Testis (tissue), 3 donors: ENCODE data around the gene IL16. TPM values are rescaled to one million over a fixed set of nuclear protein-coding genes. Genes with fewer than 3 reads are reported as not detected.
"Not testable (repeated sequence)": the region's sequence is repeated elsewhere in the genome, so short reads cannot be mapped to it uniquely, and the experiment has no call there.

Source experiments
- DNase-seq: peaks from one replicate; pipeline ENCODE4 v3.0.0-alpha.2; 2019
- H3K27ac ChIP-seq, 2 donors: fragments of 200-600 bp; sonication (generic); one replicate each; pipeline ENCODE4 v1.5.1; 2019
- H3K27me3 ChIP-seq: fragments of 200-600 bp; sonication (generic); one replicate; pipeline ENCODE4 v1.5.1; 2019
- H3K36me3 ChIP-seq: fragments of 200-600 bp; sonication (generic); one replicate; pipeline ENCODE4 v1.5.1; 2017; ENCODE audit warnings: low read depth; ENCODE audit errors: missing control alignments
- H3K4me1 ChIP-seq: fragments of 200-600 bp; sonication (generic); one replicate; pipeline ENCODE4 v1.5.1; 2019
- H3K4me3 ChIP-seq, 2 donors: fragments of 200-600 bp; sonication (generic); one replicate each; pipeline ENCODE4 v1.5.1; 2017 to 2019
- H3K9me3 ChIP-seq: fragments of 200-600 bp; sonication (generic); one replicate; pipeline ENCODE4 v1.5.1; 2017
- POLR2A ChIP-seq: fragments of 450-650 bp; IDR thresholded peaks from one replicate; pipeline ENCODE4 v1.6.1; 2017; ENCODE audit warnings: antibody characterized with exemption, mild to moderate bottlenecking, moderate library complexity
- WGBS, 2 donors: methylation state at CpG; one replicate each; pipeline ENCODE4 v1.1.5; 2018; 5-methylcytosine and 5-hydroxymethylcytosine counted together
- intact Hi-C: fragments of 100-400 bp; cut with DNase I; formaldehyde crosslinking; loops from one replicate; pipeline ENCODE4 v1.15.1; 2023; ENCODE audit warnings: low total_unique reads
- polyA plus RNA-seq: library from polyadenylated mRNA; stranded (reverse); fragments of 350-450 nt; fragmentation: Illumina TruSeq; extraction: RNeasy Lipid Tissue Mini Kit (QIAGEN cat#74804); gene quantifications from one replicate; pipeline ENCODE4 v1.2.3, GENCODE V29; 2014; ENCODE audit warnings: low read depth, low replicate concordance; ENCODE audit not compliant: insufficient read depth
- total RNA-seq, 2 donors: library from RNA; depleted of rRNA; stranded (reverse); fragments of >200 nt; gene quantifications; one replicate each; pipeline ENCODE4 v1.2.3, GENCODE V29; 2016
- TF ChIP-seq, protein P1 (sequence below), 3 experiments: fragments of 450-650 bp in 2 of 3; fragments of 200-600 bp in 1 of 3; sonication (generic) in 1 of 3; IDR thresholded peaks; one replicate each; pipeline ENCODE4 v1.5.1; 2016 to 2019; ENCODE audit warnings: antibody characterized with exemption in 3 of 3, mild to moderate bottlenecking in 2 of 3, moderate library complexity in 1 of 3

IL16 gene
- total and polyA plus RNA-seq, 3 donors from 2014 or later = 13.1 to 17.6 (median 14.9) TPM

DNA sequence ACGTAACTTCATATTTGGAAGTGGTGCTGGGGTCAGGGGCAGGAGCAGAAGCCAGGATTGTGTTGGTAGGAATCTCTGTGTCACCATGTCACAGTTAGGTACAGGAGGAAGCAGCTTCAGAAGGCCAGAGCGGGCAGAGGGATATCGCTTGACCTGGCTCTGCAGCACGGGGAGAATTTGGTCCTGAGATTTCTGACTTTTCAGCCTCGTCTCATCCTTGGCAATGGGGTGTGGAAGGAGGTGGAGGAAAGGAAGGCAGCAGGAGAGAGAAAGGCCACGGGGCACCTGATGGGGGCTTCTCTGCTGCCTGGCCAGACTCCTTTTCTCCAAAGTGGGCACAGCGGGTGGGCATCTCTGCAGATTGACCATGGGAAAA, 564 bp downstream of the IL16 start:
- no peaks in the 10 kb centered on the region for H3K36me3 ChIP-seq
- intact Hi-C loops = no loop called here
- DNase-seq = no peak
- no peaks in the 10 kb centered on the region for H3K9me3 ChIP-seq
- no peaks in the 10 kb centered on the region for H3K27me3 ChIP-seq
- H3K27ac ChIP-seq = no peak overlapping the region
- peaks cover 8% of the 10 kb centered on the region for H3K4me1 ChIP-seq
- TF ChIP-seq, protein P1, sequence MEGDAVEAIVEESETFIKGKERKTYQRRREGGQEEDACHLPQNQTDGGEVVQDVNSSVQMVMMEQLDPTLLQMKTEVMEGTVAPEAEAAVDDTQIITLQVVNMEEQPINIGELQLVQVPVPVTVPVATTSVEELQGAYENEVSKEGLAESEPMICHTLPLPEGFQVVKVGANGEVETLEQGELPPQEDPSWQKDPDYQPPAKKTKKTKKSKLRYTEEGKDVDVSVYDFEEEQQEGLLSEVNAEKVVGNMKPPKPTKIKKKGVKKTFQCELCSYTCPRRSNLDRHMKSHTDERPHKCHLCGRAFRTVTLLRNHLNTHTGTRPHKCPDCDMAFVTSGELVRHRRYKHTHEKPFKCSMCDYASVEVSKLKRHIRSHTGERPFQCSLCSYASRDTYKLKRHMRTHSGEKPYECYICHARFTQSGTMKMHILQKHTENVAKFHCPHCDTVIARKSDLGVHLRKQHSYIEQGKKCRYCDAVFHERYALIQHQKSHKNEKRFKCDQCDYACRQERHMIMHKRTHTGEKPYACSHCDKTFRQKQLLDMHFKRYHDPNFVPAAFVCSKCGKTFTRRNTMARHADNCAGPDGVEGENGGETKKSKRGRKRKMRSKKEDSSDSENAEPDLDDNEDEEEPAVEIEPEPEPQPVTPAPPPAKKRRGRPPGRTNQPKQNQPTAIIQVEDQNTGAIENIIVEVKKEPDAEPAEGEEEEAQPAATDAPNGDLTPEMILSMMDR (IDR thresholded peaks at IDR 0.05) = no peak
- TF ChIP-seq POLR2A = no peak
- no peak overlapping the region for H3K4me3 ChIP-seq
- 92% methylated on average over 7 of the region's 7 CpGs for WGBS, 2 donors

DNA sequence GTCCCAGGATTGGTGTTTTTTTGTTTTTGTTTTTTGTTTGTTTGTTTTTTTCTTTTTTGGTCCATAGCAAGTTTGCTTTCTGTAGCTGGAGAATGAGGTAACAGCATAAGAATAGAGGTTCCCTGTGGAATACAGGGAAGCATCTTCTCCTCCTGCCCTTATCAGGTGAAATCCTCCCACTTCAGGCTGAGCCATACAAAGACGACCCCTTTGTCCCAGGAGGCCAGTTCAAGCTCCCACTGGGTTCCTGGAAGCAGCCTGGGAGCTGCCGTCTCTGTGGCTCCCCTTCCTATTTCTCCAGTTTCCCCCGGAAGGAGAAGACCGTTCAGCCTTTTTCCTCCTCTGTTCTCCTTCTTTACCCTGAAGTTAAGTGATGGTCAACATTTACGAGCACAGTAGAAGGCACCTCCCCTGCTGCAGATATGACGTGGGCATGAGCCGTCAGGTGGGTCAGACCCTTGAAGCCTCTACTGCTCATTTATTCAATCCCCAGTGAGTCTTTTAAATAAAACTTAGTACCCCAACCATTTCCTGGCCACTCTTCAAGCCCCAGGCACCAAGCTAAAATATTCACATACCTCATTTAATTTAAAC, 1.1 kb downstream of the IL16 start:
- peaks cover 8% of the 10 kb centered on the region for H3K4me1 ChIP-seq
- H3K27ac ChIP-seq = no peak overlapping the region
- DNase-seq = no peak
- H3K36me3 ChIP-seq = no peaks in the 10 kb centered on the region
- no peaks in the 10 kb centered on the region for H3K27me3 ChIP-seq
- H3K4me3 ChIP-seq = no peak overlapping the region
- intact Hi-C loops = no loop called here
- no peak for TF ChIP-seq POLR2A
- TF ChIP-seq, protein P1 (IDR thresholded peaks at IDR 0.05) = no peak
- WGBS, 2 donors = 78 to 80% methylated on average over 7 of the region's 7 CpGs
- no peaks in the 10 kb centered on the region for H3K9me3 ChIP-seq

DNA sequence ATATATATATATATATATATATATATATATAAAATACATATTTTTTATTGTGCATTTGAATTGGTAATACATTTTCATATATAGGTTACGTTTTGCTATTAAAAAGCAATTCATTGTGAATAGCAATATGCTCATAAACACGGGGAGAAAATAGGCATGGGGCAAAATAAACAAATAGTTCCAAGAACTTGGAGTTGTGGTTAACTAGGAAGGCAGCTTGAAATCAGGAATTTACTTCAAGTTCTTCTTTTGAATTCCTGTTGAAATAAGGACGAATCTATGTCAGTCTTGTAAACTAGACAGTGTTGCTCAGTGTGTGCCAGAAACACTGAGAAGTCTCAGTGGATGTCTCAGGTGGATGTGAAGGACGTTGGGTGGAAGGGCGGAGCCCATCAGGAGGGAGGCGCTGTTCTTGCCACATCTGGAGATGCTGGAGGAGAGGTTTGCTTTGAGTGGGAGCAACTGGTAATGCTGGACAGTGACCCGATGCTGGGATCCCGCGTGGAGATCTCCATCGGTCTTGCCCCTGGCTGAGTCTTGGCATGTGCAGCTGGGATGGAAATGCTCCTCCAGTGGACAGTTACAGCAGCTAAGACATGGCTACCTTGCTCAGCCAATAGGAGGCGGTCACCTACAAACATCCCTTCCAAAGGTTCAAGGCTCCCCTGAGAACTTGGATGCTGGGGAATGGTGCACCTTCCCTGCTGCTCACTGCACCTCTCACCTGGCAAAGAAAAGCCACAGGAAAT, 2.5 kb downstream of the IL16 start:
- TF ChIP-seq, protein P1 (IDR thresholded peaks at IDR 0.05) = no peak
- TF ChIP-seq POLR2A = no peak
- 82 to 88% methylated on average over 11 of the region's 11 CpGs for WGBS, 2 donors
- Histone ChIP-seq H3K9me3 (no peaks in the 10 kb centered on the region), H3K4me3 (no peak overlapping the region), H3K4me1 (peaks cover 8% of the 10 kb centered on the region), H3K27me3 (no peaks in the 10 kb centered on the region), H3K36me3 (no peaks in the 10 kb centered on the region), H3K27ac (no peak overlapping the region)
- intact Hi-C loops = no loop called here
- no peak for DNase-seq

DNA sequence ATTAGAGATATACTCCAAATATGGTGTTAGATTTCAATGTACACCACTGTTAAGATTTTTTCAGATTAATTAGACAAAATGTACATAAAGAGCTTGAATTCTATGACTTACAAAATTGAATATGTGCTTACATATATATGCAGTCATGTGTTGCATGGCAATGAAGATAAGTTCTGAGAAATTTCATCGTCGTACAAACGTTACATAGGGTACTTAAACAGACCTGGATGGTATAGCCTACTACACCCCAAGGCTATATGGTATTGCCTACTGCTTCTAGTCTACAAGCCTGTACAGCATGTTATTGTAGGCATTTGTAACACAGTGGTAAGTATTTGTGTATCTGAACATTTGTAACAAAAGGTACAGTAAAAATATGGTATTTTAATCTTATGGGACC, 9.3 kb downstream of the IL16 start:
- no peak overlapping the region for H3K4me3 ChIP-seq
- no peaks in the 10 kb centered on the region for H3K36me3 ChIP-seq
- TF ChIP-seq, protein P1 (IDR thresholded peaks at IDR 0.05) = no peak
- TF ChIP-seq POLR2A = no peak
- DNase-seq = no peak
- H3K9me3 ChIP-seq = no peaks in the 10 kb centered on the region
- H3K4me1 ChIP-seq = no peaks in the 10 kb centered on the region
- WGBS, 2 donors = 89 to 90% methylated on average over 3 of the region's 3 CpGs
- no peaks in the 10 kb centered on the region for H3K27me3 ChIP-seq
- no peak overlapping the region for H3K27ac ChIP-seq
- intact Hi-C loops = no loop called here

DNA sequence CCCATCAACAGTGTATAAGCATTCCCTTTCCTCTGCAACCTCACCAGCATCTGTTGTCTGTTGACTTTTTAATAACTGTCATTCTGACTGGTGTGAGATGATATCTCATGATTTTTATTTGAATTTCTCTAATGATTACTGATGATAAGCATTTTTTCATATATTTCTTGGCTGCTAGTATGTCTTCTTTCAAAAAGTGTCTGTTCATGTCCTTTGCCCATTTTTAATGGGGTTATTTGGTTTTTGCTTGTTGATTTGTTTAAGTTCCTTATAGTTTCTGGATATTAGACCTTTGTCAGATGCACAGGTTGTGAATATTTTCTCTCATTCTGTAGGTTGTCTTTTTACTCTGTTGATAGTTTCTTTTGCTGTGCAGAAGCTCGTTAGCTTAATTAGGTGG, 11.3 kb downstream of the IL16 start:
- H3K27me3 ChIP-seq, H3K9me3 ChIP-seq, H3K27ac ChIP-seq, H3K36me3 ChIP-seq, DNase-seq, intact Hi-C loops, H3K4me3 ChIP-seq, H3K4me1 ChIP-seq: not testable (repeated sequence)
- WGBS, 2 donors = 93 to 100% methylated on average over 1 of the region's 1 CpG
